Tibial nerve (tissue), 4 donors: ENCODE measurements around the gene FAM111A. TPM values are rescaled to one million over a fixed set of nuclear protein-coding genes. Genes with fewer than 3 reads are reported as not detected.

ENCODE experiments used
- DNase-seq, 2 donors: peaks; one replicate each; pipeline ENCODE4 v3.0.0-alpha.2; 2019; ENCODE audit warnings: low spot score in 2 of 2
- H3K27ac ChIP-seq, 4 donors: fragments of 200-600 bp; sonication (generic) in 3 of 4; one replicate each; pipeline ENCODE4 v1.5.1; 2017 to 2019; ENCODE audit warnings: mild to moderate bottlenecking in 1 of 4
- H3K27me3 ChIP-seq, 2 donors: fragments of 200-600 bp; sonication (generic) in 1 of 2; one replicate each; pipeline versions ENCODE4 v1.5.1 to v1.6.0; 2017 to 2019
- H3K36me3 ChIP-seq, 3 donors: fragments of 200-600 bp; sonication (generic); one replicate each; pipeline ENCODE4 v1.5.1; 2018 to 2019
- H3K4me1 ChIP-seq, 4 donors: fragments of 200-600 bp; sonication (generic) in 3 of 4; one replicate each; pipeline ENCODE4 v1.5.1; 2017 to 2019
- H3K4me3 ChIP-seq, 4 donors: fragments of 200-600 bp; sonication (generic) in 3 of 4; one replicate each; pipeline ENCODE4 v1.5.1; 2017 to 2019; ENCODE audit warnings: mild to moderate bottlenecking in 1 of 4, moderate library complexity in 1 of 4
- H3K9me3 ChIP-seq, 4 donors: fragments of 200-600 bp; sonication (generic) in 3 of 4; one replicate each; pipeline ENCODE4 v1.5.1; 2017 to 2019
- CTCF ChIP-seq, 5 experiments: fragments of 200-600 bp in 3 of 5; fragments of 450-650 bp in 2 of 5; sonication (generic) in 3 of 5; IDR thresholded peaks; one replicate each; pipeline ENCODE4 v1.5.1; 2016 to 2019; ENCODE audit warnings: antibody characterized with exemption in 5 of 5, mild to moderate bottlenecking in 3 of 5, moderate library complexity in 2 of 5
- EP300 ChIP-seq, 2 donors: sonication (generic); formaldehyde crosslinking; IDR thresholded peaks; one replicate each; pipeline ENCODE4 v1.6.1; 2017; ENCODE audit warnings: antibody characterized with exemption in 2 of 2, mild to moderate bottlenecking in 1 of 2
- POLR2A ChIP-seq, 2 donors: fragments of 450-650 bp; IDR thresholded peaks; one replicate each; pipeline ENCODE4 v1.6.1; 2017; ENCODE audit warnings: antibody characterized with exemption in 2 of 2, mild to moderate bottlenecking in 2 of 2, moderate library complexity in 2 of 2
- WGBS, 2 donors: methylation state at CpG; one replicate each; pipeline ENCODE4 v1.1.5; 2018; 5-methylcytosine and 5-hydroxymethylcytosine counted together
- total RNA-seq, 4 donors: library from RNA; depleted of rRNA; stranded (reverse); fragments of >200 nt; gene quantifications; one replicate each; pipeline ENCODE4 v1.1.0, GENCODE V29; 2016

Gene FAM111A
- total RNA-seq, 4 donors from 2014 or later = 24.3 to 76.9 (median 40.3) TPM

DNA sequence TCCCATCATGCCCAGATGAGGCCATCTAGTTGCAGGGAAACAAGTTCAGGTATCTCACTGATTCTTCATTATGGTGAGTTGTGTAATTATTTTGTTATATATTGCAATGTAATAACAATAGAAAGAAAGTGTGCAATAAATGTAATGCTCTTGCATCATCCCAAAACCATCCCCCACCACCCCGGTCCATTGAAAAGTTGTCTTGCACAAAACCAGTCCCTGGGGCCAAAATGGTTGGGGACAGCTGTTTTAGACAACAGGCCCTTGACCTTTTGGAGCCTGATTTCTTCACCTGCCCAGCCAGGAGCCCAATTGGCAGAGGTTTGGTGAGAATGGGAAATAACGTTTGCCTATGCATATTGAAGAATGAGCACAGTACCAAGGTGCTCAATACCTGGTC is 54.1 kb downstream of the FAM111A start:
- Histone ChIP-seq H3K4me3 (no peak overlapping the region), H3K9me3 (no peaks in the 10 kb centered on the region), H3K4me1 (peaks cover 0 to 54% (median 15%) of the 10 kb centered on the region in 4 donors), H3K27me3 (no peaks in the 10 kb centered on the region), H3K27ac (no peak overlapping the region), H3K36me3 (peaks cover 0 to 64% (median 0%) of the 10 kb centered on the region in 3 donors)
- no peak for DNase-seq
- no peak for TF ChIP-seq CTCF (IDR thresholded peaks at IDR 0.05)
- TF ChIP-seq POLR2A (IDR thresholded peaks at IDR 0.05) = no peak
- TF ChIP-seq EP300 (IDR thresholded peaks at IDR 0.05) = no peak
- 84 to 89% methylated on average over 2 of the region's 2 CpGs for WGBS, 2 donors

GRCh38 chr11:59197991-59198390 is 55.3 kb downstream of the FAM111A start:
- 14 to 16% methylated on average over 9 of the region's 9 CpGs for WGBS, 2 donors
- no peaks in the 10 kb centered on the region for H3K9me3 ChIP-seq
- peak overlapping the region in 2 of 4 donors; percentile 54 to 56 for H3K27ac ChIP-seq
- H3K4me3 ChIP-seq = no peak overlapping the region
- no peaks in the 10 kb centered on the region for H3K27me3 ChIP-seq
- peak; percentile 58 to 71 for DNase-seq
- H3K36me3 ChIP-seq = peaks cover 0 to 64% (median 0%) of the 10 kb centered on the region in 3 donors
- peaks cover 0 to 54% (median 15%) of the 10 kb centered on the region in 4 donors for H3K4me1 ChIP-seq
- TF ChIP-seq CTCF (IDR thresholded peaks at IDR 0.05) (no peak), EP300 (IDR thresholded peaks at IDR 0.05) (peak in 1 of 2 donors; percentile 28)

GRCh38 chr11:59198726-59199125 is 56.1 kb downstream of the FAM111A start:
- Histone ChIP-seq H3K27ac (peak overlapping the region in 1 of 4 donors; percentile 54), H3K4me3 (no peak overlapping the region), H3K36me3 (peaks cover 0 to 63% (median 0%) of the 10 kb centered on the region in 3 donors), H3K9me3 (no peaks in the 10 kb centered on the region), H3K27me3 (no peaks in the 10 kb centered on the region), H3K4me1 (peaks cover 0 to 54% (median 15%) of the 10 kb centered on the region in 4 donors)
- no peak for DNase-seq
- 75 to 90% methylated on average over 2 of the region's 2 CpGs for WGBS, 2 donors
- TF ChIP-seq CTCF (IDR thresholded peaks at IDR 0.05) (no peak), EP300 (IDR thresholded peaks at IDR 0.05) (no peak), POLR2A (IDR thresholded peaks at IDR 0.05) (no peak)

DNA sequence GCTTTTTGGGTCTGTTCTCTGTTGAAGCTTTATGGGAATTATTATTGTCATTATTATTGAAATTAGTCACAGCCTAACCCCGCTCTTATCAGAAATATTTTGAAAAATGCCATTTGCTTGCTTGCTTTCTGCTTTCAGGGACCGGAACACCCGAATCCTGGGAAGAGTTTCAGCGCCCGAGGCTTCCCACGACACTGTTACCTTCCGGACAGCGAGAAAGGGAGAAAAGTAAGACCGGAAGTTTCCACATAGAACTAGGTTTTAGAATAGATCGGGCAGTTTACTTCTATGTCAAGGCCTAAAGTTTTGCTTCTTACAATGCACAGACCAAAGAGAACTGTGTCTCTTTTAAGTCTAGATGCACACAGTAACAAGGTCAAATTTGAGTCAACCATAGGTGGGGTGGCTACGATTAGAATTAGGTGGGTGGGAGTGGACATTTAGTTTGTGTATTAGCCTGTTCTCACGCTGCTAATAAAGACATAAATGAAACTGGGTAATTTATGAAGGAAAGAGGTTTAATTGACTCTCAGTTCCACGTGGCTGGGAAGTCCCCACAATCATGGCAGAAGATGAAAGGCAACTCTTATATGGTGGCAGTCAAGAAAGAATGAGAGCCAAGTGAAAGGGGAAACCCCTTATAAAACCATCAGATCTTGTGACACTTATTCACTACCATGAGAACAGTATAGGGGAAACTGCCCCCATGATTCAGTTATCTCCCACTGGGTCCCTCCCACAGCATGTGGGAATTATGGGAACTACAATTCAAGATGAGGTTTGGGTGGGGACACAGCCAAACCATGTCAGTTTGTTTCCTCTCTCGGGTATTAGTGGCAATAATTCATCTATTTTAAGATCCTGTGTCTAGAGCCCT is 57.1 kb downstream of the FAM111A start:
- no peak for TF ChIP-seq CTCF (IDR thresholded peaks at IDR 0.05)
- no peak for TF ChIP-seq POLR2A (IDR thresholded peaks at IDR 0.05)
- no peak for TF ChIP-seq EP300 (IDR thresholded peaks at IDR 0.05)
- H3K36me3 ChIP-seq = peaks cover 0 to 61% (median 0%) of the 10 kb centered on the region in 3 donors
- no peak overlapping the region for H3K4me3 ChIP-seq
- 75 to 77% methylated on average over 14 of the region's 14 CpGs for WGBS, 2 donors
- DNase-seq = no peak
- H3K27ac ChIP-seq = peak overlapping the region in 1 of 4 donors; percentile 56
- no peaks in the 10 kb centered on the region for H3K9me3 ChIP-seq
- H3K4me1 ChIP-seq = peaks cover 0 to 51% (median 15%) of the 10 kb centered on the region in 4 donors
- H3K27me3 ChIP-seq = no peaks in the 10 kb centered on the region

- Histone ChIP-seq H3K27ac (peak overlapping the region in 1 of 4 donors; percentile 56), H3K36me3 (peaks cover 0 to 61% (median 0%) of the 10 kb centered on the region in 3 donors), H3K4me3 (no peak overlapping the region), H3K9me3 (no peaks in the 10 kb centered on the region), H3K4me1 (peaks cover 0 to 50% (median 15%) of the 10 kb centered on the region in 4 donors), H3K27me3 (no peaks in the 10 kb centered on the region)
- TF ChIP-seq EP300 (IDR thresholded peaks at IDR 0.05) (no peak), POLR2A (IDR thresholded peaks at IDR 0.05) (no peak), CTCF (IDR thresholded peaks at IDR 0.05) (no peak)
- 31 to 36% methylated on average over 4 of the region's 4 CpGs for WGBS, 2 donors
- DNase-seq = no peak
Observed at GRCh38 chr11:59200423-59200746, 57.7 kb downstream of the FAM111A start.
